GM12872 (cell line): Measurements from ENCODE around the gene CHAF1A.

Experiments used
- CTCF ChIP-seq: IDR thresholded peaks from 3 replicates; pipeline ENCODE4 v1.5.1; 2011; ENCODE audit warnings: low read depth, mild to moderate bottlenecking, low read length, moderate library complexity; ENCODE audit not compliant: insufficient read depth

CHAF1A gene

GRCh38 chr19:4367781-4368127 lies 34.7 kb upstream of the CHAF1A start:
- no peak for TF ChIP-seq CTCF

- no peak for TF ChIP-seq CTCF
Measured at GRCh38 chr19:4368128-4368820, 34.2 kb upstream of the CHAF1A start.

- TF ChIP-seq CTCF: no peak
Measured at GRCh38 chr19:4369109-4369887, 33.1 kb upstream of the CHAF1A start.

- peak; percentile 81 for TF ChIP-seq CTCF
Measured at GRCh38 chr19:4369888-4370260, 32.6 kb upstream of the CHAF1A start.

GRCh38 chr19:4370418-4371041 lies 31.9 kb upstream of the CHAF1A start:
- TF ChIP-seq CTCF: no peak

GRCh38 chr19:4371247-4372164 lies 30.9 kb upstream of the CHAF1A start:
- TF ChIP-seq CTCF: no peak
